Right kidney (tissue), 1 donor: ENCODE data around the gene ASIC2.
"Not testable (repeated sequence)": the region's sequence is repeated elsewhere in the genome, so short reads cannot be mapped to it uniquely, and the experiment has no call there.

Experiments
- DNase-seq: peaks from one replicate; pipeline ENCODE4 v3.0.0-alpha.2; 2016

Gene ASIC2

DNA sequence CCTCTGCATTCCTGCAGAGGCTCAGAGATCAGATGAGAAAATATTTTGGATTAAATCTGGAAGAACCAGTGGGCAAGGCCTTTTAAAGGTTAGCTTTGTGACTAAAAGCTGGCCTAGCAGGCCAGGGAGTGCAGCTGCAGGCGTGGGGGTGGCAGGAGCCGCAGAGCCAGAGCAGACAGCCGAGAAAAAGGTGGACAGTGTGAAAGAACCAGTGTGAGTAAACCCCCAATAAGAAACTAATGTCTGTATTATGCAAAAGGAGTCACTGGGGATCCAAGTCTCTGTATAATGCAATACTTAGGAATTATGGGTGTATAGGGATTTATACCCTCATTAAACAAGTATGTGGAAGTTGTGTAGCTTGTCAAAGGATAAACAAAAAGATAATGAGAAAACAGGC is 322.8 kb downstream of the ASIC2 start:
- no peak for DNase-seq

DNA sequence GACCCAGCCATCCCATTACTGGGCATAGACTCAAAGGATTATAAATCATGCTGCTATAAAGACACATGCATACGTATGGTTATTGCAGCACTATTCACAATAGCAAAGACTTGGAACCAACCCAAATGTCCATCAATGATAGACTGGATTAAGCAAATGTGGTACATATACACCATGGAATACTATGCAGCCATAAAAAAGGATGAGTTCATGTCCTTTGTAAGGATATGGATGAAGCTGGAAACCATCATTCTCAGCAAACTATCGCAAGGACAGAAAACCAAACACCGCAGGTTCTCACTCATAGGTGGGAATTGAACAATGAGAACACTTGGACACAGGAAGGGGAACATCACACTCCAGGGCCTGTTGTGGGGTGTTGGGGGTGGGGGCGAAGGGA is 323.9 kb downstream of the ASIC2 start:
- DNase-seq, result not testable (repeated sequence)

DNA sequence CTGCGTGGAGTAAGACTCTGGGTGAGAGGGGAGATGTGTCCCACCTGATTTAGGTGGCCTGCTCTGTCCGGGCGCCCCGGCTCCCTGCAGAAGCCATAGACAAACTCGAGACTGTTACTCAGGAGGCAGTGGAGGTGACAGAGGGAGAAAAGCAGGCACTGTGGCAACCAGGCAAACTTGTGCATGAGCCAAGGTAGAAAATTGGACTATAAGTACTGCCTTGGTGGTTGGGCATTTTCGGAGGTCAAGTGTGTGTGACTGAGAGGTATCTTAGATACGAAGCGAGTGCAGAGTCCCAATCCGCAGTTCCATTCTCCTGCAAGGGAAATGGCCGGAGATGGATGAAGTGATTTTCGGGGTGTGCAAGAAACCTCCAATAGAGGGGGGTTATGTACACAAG is 328.6 kb downstream of the ASIC2 start:
- no peak for DNase-seq
